ENCODE results near the gene NSD1. TPM values are rescaled to one million over a fixed set of nuclear protein-coding genes. Genes with fewer than 3 reads are reported as not detected.
"Not testable (repeated sequence)": the region's sequence is repeated elsewhere in the genome, so short reads cannot be mapped to it uniquely, and the experiment has no call there.

The NSD1 gene
- total RNA-seq, 1 donor from 2014 or later, result 45.7 TPM

DNA sequence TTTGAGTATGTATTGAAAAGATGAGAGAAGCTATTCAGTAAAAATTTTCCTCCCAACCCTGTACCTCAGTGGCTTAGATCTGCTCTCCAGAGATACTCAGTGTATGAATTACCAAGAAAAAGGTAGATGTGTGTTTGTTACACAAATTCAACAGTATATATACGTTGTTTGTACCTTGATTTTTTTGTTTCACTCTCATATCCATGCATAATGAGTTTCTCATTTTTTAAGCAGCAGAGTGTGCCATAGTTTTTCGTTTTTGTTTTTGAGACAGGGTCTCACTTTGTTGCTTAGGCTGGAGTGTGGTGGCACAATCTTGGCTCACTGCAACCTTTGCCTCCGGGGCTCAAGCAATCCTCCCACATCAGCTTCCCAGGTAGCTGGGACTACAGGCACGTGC is 92.2 kb downstream of the NSD1 start:
- DNase-seq (ENCODE audit: low spot score), result no peak

DNA sequence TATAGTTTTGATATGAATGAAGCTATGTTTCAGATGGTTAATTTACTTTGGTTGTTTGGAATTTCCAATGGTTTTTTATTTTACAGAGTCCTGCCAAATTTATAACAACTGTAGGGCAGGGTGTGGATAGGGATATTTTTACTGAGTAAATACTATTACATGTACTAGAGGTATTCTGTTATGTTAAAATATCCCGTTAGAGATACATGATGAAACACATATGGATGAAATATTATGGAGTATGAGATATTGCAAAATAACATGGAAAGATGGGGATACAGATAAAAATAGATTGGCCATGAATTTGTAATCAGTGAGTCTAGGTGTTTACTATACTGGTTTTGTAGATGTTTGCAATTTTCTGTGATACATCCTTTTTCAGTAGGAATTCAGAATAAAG is 93.3 kb downstream of the NSD1 start:
- DNase-seq (ENCODE audit: low spot score), result no peak

DNA sequence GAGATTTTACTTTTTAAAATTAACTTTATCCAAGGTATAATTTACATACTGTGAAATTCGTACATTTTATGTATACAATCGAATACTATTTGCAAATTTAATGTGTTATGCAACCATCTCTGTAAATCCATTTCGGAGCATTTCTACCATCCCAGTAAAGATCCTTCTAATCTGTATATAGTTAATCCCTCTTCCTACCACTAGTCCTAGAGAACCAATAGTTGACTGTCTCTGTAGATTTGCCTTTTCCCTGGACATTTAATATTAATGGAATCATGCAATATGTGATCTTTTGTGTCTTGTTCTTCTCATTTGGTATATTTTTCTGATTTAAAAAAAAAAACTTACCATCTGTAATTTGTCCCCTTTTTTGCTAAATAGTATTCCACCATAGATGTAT is 95.2 kb downstream of the NSD1 start:
- no peak for DNase-seq (ENCODE audit: low spot score)

DNA sequence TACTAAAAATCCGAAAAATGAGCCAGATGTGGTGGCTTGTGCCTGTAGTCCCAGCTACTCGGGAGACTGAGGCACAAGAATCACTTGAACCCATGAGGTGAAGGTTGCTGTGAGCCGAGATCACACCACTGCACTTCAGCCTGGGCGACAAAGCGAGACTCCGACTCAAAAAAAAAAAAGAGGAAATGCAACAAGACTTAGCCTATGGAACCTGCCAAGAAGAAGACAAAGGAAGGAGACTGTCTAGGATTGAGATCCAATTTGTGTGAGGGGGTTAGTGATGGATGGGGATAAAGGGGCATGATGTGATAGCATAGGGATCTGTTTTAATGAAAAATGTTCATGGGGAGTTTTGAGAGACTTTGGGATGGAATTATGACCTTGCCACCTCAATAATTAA is 97.1 kb downstream of the NSD1 start:
- no peak for DNase-seq (ENCODE audit: low spot score)

DNA sequence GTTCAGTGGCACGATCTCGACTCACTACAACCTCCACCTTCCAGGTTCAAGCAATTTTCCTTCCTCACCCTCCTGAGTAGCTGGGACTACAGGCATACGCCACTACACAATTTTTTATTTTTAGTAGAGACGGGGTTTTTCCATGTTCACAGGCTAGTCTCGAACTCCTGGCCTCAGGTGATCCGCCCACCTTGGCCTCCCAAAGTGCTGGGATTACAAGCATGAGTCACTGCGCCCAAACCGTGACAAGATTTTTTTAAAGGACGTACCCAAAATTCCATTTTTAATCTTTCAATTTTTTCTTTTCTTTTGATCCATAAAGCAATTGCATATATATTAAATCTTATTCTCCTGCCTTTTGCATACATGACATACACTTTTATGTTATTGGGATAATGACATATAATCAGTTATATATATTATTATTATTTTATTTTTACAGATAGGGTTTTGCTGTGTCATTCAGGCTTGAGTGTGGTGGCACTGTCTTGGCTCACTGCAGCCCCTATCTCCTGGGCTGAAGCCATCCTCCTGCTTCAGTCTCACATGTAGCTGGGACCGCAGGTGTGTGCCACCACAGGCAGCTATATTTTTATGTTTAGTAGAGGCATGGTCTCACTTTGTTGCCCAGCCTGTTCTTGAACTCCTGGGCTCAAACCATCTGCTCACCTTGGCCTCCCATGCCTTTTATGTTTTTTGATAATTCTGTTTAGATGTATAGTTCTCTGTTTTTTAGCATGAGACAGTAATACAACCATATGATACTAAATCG is 98.1 kb downstream of the NSD1 start:
- no peak for DNase-seq (ENCODE audit: low spot score)

DNA sequence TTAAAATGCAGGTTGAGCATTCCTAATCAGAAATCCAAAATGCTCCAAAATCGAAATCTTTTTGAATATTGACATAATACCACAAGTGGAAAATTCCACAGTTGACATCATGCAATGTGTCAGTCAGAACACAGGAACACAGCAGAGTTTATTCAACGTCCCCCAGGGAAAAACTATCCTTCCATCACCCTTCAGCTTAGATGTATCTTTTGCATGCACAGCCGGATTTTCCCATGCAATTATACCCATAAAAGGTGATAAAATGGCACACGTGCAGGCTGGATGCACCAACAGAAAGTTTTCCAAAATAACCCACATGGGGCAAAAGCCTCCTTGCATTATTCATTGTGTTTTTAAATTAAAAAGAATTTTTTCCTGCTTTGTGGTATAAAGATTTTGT is 98.8 kb downstream of the NSD1 start:
- DNase-seq (ENCODE audit: low spot score), result no peak

DNA sequence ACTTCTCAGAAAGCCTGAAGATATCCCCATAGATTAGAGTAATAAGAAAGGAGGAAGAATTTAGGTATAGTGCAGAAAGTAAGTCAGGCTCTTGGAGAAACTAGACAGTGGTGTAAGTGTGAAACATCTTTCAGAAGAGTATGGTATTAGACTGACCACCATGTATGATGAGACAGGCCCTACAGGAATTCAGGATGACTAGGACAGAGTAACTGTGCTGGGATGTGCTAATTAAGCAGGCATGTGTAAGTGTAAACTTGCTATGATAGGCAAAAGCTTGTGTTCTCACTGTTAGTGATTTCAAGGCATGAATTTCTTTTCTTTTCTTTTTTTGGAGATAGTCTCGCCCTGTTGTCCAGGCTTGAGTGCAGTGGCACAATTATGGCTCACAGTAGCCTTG is 99.2 kb downstream of the NSD1 start:
- no peak for DNase-seq (ENCODE audit: low spot score)

DNA sequence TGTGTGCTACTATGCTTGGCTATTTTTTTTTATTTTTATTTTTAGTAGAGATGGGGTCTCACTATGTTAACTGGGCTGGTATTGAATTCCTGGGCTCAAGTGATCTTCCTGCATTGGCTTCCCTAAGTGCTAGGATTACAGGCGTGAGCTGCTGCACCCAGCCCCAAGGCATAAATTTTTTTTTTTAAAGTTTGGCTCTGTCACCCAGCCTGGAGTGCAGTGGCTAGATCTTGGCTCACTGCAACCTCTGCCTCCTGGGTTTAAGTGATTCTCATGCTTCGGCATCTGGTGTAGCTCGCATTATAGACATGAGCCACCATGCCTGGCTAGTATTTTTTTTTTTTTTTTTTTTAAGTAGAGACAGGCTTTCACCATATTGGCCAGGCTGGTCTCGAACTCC is 99.6 kb downstream of the NSD1 start:
- DNase-seq (ENCODE audit: low spot score), result peak; percentile 48

DNA sequence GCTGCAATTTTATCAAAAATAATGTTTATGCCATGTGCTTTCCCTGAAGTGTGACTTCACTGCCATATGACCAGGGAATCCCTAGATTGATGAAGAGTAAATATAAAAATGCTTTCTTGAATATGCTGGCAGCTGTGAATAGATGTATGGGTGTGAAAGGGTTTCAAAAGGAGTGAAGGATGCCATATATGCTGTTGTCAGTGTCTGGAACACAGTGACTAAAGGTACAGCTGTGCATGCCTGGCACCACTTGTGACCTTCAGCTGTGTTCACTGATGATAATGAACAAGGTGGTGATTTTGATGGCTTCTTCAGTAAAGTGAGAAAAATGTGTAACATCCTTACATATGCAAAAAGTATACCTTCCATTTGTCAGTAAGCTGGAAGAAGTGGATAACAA is 100.2 kb downstream of the NSD1 start:
- DNase-seq (ENCODE audit: low spot score), result no peak

DNA sequence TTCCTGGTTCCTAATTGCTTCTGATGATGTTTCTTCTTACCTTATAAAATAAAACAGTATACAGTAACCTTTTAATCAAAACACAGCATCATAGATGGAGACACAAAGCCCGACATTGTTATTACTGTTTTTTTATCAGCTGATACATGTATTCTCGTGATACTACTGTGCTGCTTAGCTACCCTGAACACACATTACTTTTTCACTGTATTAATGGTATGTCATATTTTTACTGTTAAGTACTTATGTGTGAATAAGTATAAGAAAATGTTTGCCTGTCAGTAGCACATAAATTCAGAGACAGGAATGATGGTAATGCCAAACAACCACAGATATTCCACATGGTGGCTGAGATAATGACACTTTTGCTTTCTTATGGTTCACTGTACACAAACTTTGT is 101.3 kb downstream of the NSD1 start:
- no peak for DNase-seq (ENCODE audit: low spot score)

DNA sequence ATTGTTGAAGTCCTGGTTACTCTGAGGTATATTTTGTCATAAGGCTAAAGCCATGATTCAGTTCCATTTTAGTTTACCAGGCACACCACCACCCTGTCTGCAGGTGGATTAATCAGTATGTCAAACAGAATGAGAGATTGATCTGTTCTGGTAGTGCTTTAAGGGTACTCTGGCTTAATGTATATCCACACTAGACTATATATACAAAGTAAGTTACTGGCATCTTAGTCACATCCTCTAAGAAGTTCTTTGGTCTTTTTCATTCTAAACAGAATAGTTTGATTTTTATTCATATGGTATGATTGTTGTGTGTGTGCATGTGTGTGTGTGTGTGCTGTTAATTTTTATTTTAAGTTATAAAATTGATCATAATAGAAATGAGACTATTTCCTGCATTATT is 108.2 kb downstream of the NSD1 start:
- no peak for DNase-seq (ENCODE audit: low spot score)

DNA sequence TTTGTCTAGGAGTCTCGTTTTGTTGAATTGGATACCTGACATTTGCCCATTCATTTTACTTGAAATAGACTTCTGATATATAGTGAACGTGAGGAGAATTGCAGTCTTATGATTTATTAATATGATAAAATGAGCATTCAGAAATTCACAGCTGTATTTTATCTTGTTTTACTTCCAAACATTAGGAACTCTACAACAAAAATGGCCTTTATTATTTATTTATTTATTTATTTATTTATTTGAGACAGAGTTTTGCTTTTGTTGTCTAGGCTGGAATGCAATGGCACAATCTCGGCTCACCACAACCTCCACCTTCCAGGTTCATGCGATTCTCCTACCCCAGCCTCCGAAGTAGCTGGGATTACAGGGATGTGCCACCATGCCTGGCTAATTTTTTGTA is 108.7 kb downstream of the NSD1 start:
- no peak for DNase-seq (ENCODE audit: low spot score)

DNA sequence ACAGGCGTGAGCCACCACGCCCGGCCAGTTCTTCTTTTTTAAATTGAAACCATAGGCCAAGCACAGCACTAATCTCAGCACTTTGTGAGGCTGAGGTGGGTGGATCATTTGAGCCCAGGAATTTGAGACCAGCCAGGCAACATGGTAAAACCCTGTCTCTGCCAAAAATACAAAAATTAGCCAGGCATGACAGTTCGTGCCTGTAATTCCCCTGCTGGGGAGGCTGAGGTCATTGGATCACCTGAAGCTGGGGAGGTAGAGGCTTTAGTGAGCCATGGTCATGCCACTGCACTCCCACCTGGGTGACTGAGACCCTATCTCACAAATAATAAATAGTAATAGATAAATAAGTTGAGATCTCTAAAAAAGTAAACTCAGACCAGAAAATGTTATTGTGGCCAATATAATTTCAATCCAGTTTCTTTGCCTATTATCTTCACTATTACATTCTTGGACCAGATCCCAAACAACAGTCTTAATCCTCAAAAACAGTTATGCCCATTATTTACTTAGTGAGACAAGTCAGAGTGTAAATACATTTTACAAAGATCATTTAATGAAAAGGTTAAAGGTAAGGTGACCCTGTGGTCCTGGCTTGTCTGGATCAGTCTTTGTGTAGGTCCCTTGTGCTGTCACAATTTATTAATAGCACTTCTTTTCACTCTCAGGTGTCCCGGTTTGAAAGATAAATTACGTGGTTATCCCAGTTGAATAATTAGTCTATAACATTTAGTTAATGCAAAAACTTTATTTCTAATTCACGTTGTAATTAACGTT is 116.4 kb downstream of the NSD1 start:
- DNase-seq (ENCODE audit: low spot score), result no peak

DNA sequence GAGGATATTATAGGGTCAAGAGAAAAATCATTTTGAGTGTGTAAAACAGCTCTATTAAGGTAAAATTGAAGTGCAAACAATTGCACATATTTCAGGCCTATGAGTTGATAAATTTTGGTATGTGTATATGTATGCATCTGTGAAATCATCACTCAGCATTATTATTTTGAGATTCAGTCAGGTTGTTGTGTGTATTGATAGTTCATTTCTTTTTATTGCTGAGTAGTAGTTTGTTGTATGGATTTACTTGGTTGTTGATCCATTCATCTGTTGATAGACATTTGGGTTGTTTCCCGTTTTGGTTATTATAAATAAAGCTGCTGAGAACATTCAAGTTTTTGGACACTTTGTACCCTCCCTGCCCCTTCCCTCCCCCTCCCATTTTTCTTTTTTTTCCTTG is 119.7 kb downstream of the NSD1 start:
- DNase-seq (ENCODE audit: low spot score), result no peak

DNA sequence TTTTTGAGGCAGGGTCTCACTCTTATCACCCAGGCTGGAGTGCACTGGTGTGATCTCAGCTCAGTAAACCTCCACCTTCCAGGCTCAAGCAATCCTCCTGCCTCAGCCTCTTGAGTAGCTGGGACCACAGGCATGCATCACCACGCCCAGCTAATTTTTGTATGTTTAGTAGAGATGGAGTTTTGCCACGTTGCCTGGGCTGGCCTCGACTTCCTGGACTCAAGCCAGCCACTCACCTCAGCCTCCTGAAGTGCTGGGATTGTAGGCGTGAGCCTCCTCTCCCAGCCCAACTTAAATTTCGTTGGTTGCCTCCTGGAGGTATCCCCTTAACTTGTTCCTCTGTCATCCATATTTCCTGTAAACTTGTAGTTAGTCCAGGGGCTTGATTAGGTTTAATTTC is 122.7 kb downstream of the NSD1 start:
- DNase-seq (ENCODE audit: low spot score), result no peak

DNA sequence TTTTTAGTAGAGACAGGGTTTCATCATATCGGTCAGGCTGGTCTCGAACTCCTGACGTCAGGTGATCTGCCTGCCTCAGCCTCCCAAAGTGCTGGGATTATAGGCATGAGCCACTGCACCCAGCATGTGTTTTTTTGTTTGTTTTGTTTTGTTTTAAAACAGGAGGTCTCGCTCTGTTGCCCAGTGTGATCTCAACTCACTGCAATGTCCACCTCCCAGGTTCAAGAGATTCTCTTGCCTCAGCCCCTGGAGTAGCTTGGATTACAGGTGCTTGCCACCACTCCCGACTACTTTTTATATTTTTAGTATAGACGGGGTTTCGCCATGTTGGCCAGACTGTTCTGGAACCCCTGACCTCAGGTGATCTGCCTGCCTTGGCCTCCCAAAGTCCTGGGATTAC is 125.1 kb downstream of the NSD1 start:
- DNase-seq (ENCODE audit: low spot score), result not testable (repeated sequence)

DNA sequence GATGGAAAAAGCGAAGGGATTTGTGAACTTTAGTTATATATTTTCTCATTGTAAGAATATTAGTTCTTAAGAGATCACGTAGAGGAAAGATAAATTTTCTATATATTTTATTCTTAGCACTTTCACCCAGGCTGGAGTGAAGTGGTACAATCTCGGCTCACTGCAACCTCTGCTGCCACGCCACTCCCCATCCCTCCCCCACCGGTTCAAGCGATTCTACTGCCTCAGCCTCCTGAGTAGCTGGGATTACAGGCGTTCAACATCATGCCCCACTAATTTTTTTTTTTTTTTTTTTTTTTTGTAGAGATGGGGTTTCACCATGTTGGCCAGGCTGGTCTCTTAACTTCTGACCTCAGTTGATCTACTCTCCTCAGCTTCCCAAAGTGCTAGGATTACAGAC is 127.4 kb downstream of the NSD1 start:
- DNase-seq (ENCODE audit: low spot score), result no peak

DNA sequence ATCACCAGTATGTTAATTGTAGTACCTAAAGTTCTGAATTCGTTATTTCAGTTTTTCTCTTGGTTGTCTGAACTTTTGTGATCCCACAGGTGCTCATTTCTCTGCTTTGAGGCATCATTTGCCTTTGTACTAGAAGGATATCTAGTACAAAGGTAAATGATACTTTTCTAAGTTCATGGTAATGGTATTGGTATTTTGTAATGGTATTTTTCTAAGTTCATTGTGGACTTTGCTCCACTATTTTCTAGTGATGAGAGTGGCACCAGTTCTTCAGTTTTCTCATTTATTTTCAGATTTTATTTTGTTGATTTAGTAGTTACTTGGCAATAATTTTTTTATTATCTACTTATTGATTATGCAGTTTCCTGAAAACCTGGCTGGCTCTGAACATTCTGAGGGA is 127.9 kb downstream of the NSD1 start:
- no peak for DNase-seq (ENCODE audit: low spot score)

DNA sequence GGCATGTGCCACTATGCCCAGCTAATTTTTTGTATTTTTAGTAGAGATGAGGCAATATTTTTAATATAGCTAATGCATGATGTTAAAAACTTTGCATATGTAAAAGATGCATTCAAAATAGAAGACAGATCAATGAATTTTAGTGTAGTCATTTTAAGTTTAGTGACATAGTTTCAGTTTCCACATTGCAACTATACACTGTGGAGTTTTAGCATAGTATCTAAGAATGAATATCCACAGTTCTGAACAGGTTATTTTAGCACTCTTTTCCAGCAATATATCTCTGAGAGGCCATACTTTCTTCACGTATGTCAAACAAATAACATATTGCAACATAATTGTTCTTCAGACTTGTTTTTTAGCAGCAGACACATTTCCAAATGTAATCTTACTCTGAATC is 130.6 kb downstream of the NSD1 start:
- DNase-seq (ENCODE audit: low spot score), result no peak

DNA sequence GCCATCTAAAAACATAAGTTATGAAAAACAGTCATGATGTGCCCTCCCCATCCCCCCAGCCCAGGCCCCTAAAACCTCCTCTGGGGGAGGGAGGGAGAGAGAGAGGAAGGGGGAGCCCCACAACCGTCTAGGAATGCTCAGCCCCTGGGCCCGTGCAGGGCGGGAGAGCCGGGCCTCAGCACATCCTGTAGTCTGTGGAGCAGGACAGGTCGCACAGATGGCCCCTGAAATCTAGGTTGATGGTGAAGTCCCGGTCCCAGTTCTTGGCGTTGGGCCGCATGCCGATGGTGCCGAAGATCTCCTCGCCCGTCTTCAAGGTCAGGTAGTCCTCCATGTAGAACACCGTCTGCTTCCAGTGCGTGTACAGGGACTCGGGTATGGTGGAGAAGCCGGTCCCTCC is 131.8 kb downstream of the NSD1 start:
- no peak for DNase-seq (ENCODE audit: low spot score)

DNA sequence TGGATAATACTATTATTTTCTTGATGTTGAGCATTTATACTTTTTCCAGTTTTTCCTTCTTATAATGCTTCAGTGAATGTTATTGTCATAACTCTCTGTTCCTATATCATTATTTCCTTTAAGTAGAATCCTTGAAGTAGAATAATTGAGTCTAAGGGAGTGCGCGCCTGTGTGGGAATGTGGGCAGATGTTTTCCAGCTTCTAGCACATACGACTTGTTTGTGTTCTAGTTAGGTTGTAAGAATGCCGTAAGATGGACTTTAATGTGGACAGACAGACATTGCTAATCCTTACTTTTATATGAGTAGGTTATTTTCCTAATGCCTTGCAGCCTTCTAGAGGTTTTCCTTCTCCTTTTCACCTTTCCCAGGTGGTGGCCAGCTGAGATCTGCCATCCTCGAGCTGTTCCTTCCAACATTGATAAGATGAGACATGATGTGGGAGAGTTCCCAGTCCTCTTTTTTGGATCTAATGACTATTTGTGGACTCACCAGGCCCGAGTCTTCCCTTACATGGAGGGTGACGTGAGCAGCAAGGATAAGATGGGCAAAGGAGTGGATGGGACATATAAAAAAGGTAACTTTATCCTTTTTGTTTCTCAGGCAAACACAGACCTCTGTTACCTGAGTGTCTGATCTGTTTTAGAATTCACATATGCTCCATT is 135.8 kb downstream of the NSD1 start:
- no peak for DNase-seq (ENCODE audit: low spot score)

DNA sequence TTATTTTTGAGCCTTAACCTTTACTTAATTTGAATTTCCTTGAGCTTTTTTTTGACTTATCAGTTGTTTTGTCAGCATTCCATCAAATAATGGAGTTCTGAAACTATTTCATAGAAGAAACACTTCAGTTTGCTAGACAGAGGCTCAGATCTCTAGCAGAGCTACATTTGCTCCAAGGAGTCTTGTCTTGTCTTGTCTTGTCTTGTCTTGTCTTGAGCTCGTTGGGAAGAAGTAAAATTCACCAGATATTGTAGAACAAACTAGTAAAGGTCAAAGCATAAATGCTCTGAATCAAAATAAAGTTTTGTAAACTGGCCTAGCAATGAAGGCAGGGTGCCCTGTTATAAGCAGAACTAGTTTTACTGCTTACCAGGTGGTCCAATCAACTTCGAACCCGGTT is 136.4 kb downstream of the NSD1 start:
- DNase-seq (ENCODE audit: low spot score), result peak; percentile 43

DNA sequence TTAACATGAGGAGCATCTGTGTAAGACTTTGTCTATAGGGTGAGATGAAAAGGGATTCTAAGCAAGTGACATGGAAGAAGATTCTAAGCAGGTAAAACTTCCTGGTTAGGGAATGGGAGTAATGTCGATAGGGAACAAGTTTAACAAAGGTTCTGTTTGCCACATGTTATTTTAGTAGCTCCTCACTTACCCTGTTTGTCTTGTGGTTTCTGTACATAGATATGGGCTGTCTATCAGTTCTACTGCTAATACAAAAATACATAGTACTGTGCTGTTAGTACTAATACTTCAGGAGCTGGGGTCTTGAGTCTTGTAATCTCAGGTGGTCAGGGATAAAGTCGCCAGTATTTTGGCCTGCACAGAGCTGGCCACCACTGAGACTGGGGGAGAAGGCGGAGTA is 137.1 kb downstream of the NSD1 start:
- no peak for DNase-seq (ENCODE audit: low spot score)

Data from umbilical cord (tissue), 2 donors.